Measurements from ENCODE around the gene APOBEC3B. TPM values are rescaled to one million over a fixed set of nuclear protein-coding genes. Genes with fewer than 3 reads are reported as not detected.

APOBEC3B gene
- polyA plus RNA-seq, 1 of the 3 experiments (the other 2 are of a cell fraction): not detected

GRCh38 chr22:39027717-39028116 is 45.6 kb downstream of the APOBEC3B start:
- no peaks in the 10 kb centered on the region for H3K9me2 ChIP-seq
- no peak overlapping the region for H2AFZ ChIP-seq (ENCODE audit: low read depth)
- no peaks in the 10 kb centered on the region for H4K20me1 ChIP-seq (ENCODE audit: insufficient read depth)
- ChIA-PET CTCF (interaction anchor here (0.7 kb wide), 1 partner anchor 14 kb away, joined by 3 read pairs; the partner anchor contains the start of gene APOBEC3C), POLR2A (no interaction called here)
- H3K9me3 ChIP-seq: no peaks in the 10 kb centered on the region
- no peak overlapping the region for H3K9ac ChIP-seq
- H3K27ac ChIP-seq (ENCODE audit: low read depth in 2 of 2, low read length in 1 of 2): no peak overlapping the region
- DNase-seq: no peak
- no CpG with 5 or more reads among the region's 4 CpGs for WGBS (ENCODE audit: low lambda C conversion rate)
- H3K4me3 ChIP-seq (ENCODE audit: low read depth in 2 of 2, low read length in 1 of 2): no peak overlapping the region
- no peak overlapping the region for H3K4me2 ChIP-seq
- no peaks in the 10 kb centered on the region for H3K27me3 ChIP-seq (ENCODE audit: insufficient read depth)
- TF ChIP-seq USF2 (IDR thresholded peaks at IDR 0.05; ENCODE audit: borderline replicate concordance, low read depth, low read length) (no peak), FOXJ3 (CRISPR knock-in tag; IDR thresholded peaks at IDR 0.05) (no peak), JUND (IDR thresholded peaks at IDR 0.05) (no peak), CTCF (IDR thresholded peaks at IDR 0.05) (no peak), TAF1 (IDR thresholded peaks at IDR 0.05; ENCODE audit: borderline replicate concordance, low read depth, low read length) (no peak), IRF3 (IDR thresholded peaks at IDR 0.05; ENCODE audit: low read depth, low read length) (no peak), RAD21 (IDR thresholded peaks at IDR 0.05; ENCODE audit: low read length) (no peak), MEF2A (IDR thresholded peaks at IDR 0.05; ENCODE audit: borderline replicate concordance, low read depth) (no peak), USF1 (IDR thresholded peaks at IDR 0.05; ENCODE audit: borderline replicate concordance, low read depth) (no peak), TCF12 (IDR thresholded peaks at IDR 0.05) (no peak), REST (IDR thresholded peaks at IDR 0.05; ENCODE audit: low read depth, low read length) (no peak), SMC3 (IDR thresholded peaks at IDR 0.05; ENCODE audit: low read depth, low read length) (no peak), TEAD4 (IDR thresholded peaks at IDR 0.05; ENCODE audit: borderline replicate concordance, insufficient read depth) (no peak), SIN3A (IDR thresholded peaks at IDR 0.05; ENCODE audit: borderline replicate concordance, low read depth, low read length) (no peak), FOSL2 (IDR thresholded peaks at IDR 0.05; ENCODE audit: borderline replicate concordance, low read depth) (no peak), CHD2 (IDR thresholded peaks at IDR 0.05; ENCODE audit: low read length, partially characterized antibody) (no peak), MAX (IDR thresholded peaks at IDR 0.05; ENCODE audit: low read depth) (no peak), RFX5 (IDR thresholded peaks at IDR 0.05; ENCODE audit: low read length) (no peak), NRF1 (IDR thresholded peaks at IDR 0.05; ENCODE audit: low read depth, low read length) (no peak), GABPA (IDR thresholded peaks at IDR 0.05; ENCODE audit: low read depth) (no peak)
- no peaks in the 10 kb centered on the region for H3K79me2 ChIP-seq (ENCODE audit: insufficient read depth)
- H3K4me1 ChIP-seq (ENCODE audit: control insufficient read depth in 1 of 2, insufficient read depth in 2 of 2, low read depth in 1 of 2, low read length in 1 of 2): no peaks in the 10 kb centered on the region
- H3K36me3 ChIP-seq (replicated peaks in 1 of 2; ENCODE audit: control insufficient read depth in 1 of 2, insufficient read depth in 2 of 2, low read length in 1 of 2): no peaks in the 10 kb centered on the region
- no peaks in the 10 kb centered on the region for H3F3A ChIP-seq (replicated peaks; ENCODE audit: insufficient read depth)
